Pancreas (tissue), 10 donors: ENCODE data around the gene ARRB2. TPM values are rescaled to one million over a fixed set of nuclear protein-coding genes. Genes with fewer than 3 reads are reported as not detected.

Experiments
- ATAC-seq, 4 donors: fragments of 200-7000 bp; cut with Tn5 transposase; one replicate each; pipeline versions ENCODE4 v1.8.0 to v1.9.1; 2020; ENCODE audit warnings: mild to moderate bottlenecking in 4 of 4, moderate library complexity in 4 of 4
- DNase-seq, 6 donors: peaks; one replicate each; pipeline ENCODE4 v3.0.0-alpha.2; 2020
- FAIRE-seq: peaks from 2 replicates; lab custom pipeline; 2012; peaks lifted over from hg19 to GRCh38; lab: Jason Lieb, UNC
- H3K27ac ChIP-seq, 4 donors: fragments of 200-600 bp; sonication (generic); 1 replicate in 3 of 4; 2 replicates in 1 of 4; pipeline versions ENCODE4 v1.5.0 to v1.8.0; 2020
- H3K27me3 ChIP-seq, 4 donors: fragments of 200-600 bp; one replicate each; pipeline ENCODE4 v1.8.0; 2021
- H3K36me3 ChIP-seq, 3 donors: fragments of 200-600 bp; sonication (generic) in 1 of 3; one replicate each; pipeline versions ENCODE4 v1.5.0 to v1.8.0; 2020 to 2021
- H3K4me1 ChIP-seq, 3 donors: fragments of 200-600 bp; one replicate each; pipeline ENCODE4 v1.8.0; 2021
- H3K4me3 ChIP-seq, 4 donors: fragments of 200-600 bp; sonication (generic) in 2 of 4; one replicate each; pipeline versions ENCODE4 v1.5.0 to v1.8.0; 2020 to 2021
- H3K9me3 ChIP-seq, 4 donors: fragments of 200-600 bp; one replicate each; pipeline ENCODE4 v1.8.0; 2021
- CTCF ChIP-seq, 4 donors: fragments of 200-600 bp; sonication (generic) in 3 of 4; IDR thresholded peaks; one replicate each; pipeline versions ENCODE4 v1.5.0 to v1.8.0; 2021; ENCODE audit warnings: antibody characterized with exemption in 4 of 4
- WGBS, 2 donors: extraction: QIAGEN DNeasy Blood & Tissue Kit; methylation state at CpG; one replicate each; pipeline ENCODE4 v1.1.7; 2013; 5-methylcytosine and 5-hydroxymethylcytosine counted together
- intact Hi-C, 3 donors: fragments of 100-400 bp; cut with DNase I; formaldehyde crosslinking; loops; one replicate each; pipeline versions ENCODE4 v1.11.1 to v1.14.2; 2022
- polyA plus RNA-seq, 2 donors: library from polyadenylated mRNA; stranded (reverse); fragments of 200-250 nt; gene quantifications; one replicate each; pipeline ENCODE4 v1.2.3, GENCODE V29; 2013
- total RNA-seq, 6 donors: library from RNA; stranded (reverse); fragmentation: NEBNext Ultra II Directional in 4 of 6; extraction: Animal tissue kit (Norgen Biotek cat#: 25700) in 4 of 6; gene quantifications; one replicate each; pipeline versions ENCODE4 v1.2.1 to v1.2.4, GENCODE V29; 2021 to 2023
- donor health status: healthy with polysubstance abuse.
- donor health status: DM: no; HTN: no; CAD: no; lungs with moderate emphysema.
- donor health status: DM: no; HTN: no; CAD: no.
- donor health status: control.
- donor health status: control.
- donor health status: Bipolar disorder and iron deficiency.
- donor health status: DM: yes; HTN: yes; CAD: no.
- donor health status: DM: no; HTN: no; CAD: no.
- donor health status: DM: no; HTN: no; CAD: no.
- donor health status: DM: yes; HTN: yes; CAD: no.

ARRB2 gene
- total and polyA plus RNA-seq, 8 donors, result 11.2 to 49.6 (median 19.5) TPM

GRCh38 chr17:4741544-4741943, 31.1 kb downstream of the ARRB2 start:
- H3K27ac ChIP-seq, result no peak overlapping the region
- intact Hi-C loops, result no loop called here
- FAIRE-seq (no peak), DNase-seq (no peak), ATAC-seq (no peak)
- TF ChIP-seq CTCF (IDR thresholded peaks at IDR 0.05), result no peak
- no peaks in the 10 kb centered on the region for H3K9me3 ChIP-seq
- H3K4me3 ChIP-seq, result no peak overlapping the region
- H3K36me3 ChIP-seq, result no peaks in the 10 kb centered on the region
- H3K4me1 ChIP-seq, result peaks cover 0 to 6% (median 0%) of the 10 kb centered on the region in 3 donors
- WGBS, 2 donors, result 94 to 95% methylated on average over 8 of the region's 8 CpGs
- peaks cover 0 to 7% (median 0%) of the 10 kb centered on the region in 4 donors for H3K27me3 ChIP-seq

- Histone ChIP-seq H3K9me3 (no peaks in the 10 kb centered on the region), H3K36me3 (no peaks in the 10 kb centered on the region), H3K27me3 (peaks cover 0 to 7% (median 0%) of the 10 kb centered on the region in 4 donors), H3K4me3 (no peak overlapping the region), H3K4me1 (peaks cover 0 to 6% (median 0%) of the 10 kb centered on the region in 3 donors), H3K27ac (no peak overlapping the region)
- DNase-seq, result no peak
- no peak for FAIRE-seq
- intact Hi-C loops, result no loop called here
- ATAC-seq, result no peak
- no peak for TF ChIP-seq CTCF (IDR thresholded peaks at IDR 0.05)
- WGBS, 2 donors, result 85 to 91% methylated on average over 9 of the region's 9 CpGs
Measured at GRCh38 chr17:4742133-4742532, 31.7 kb downstream of the ARRB2 start.

- Histone ChIP-seq H3K36me3 (no peaks in the 10 kb centered on the region), H3K4me3 (no peak overlapping the region), H3K9me3 (no peaks in the 10 kb centered on the region), H3K27ac (no peak overlapping the region), H3K27me3 (peaks cover 0 to 7% (median 0%) of the 10 kb centered on the region in 4 donors), H3K4me1 (peaks cover 0 to 6% (median 0%) of the 10 kb centered on the region in 3 donors)
- intact Hi-C loops, result no loop called here
- ATAC-seq (no peak), FAIRE-seq (no peak), DNase-seq (no peak)
- WGBS, 2 donors, result 84 to 88% methylated on average over 9 to 10 of the region's 10 CpGs
- TF ChIP-seq CTCF (IDR thresholded peaks at IDR 0.05), result no peak
Measured at GRCh38 chr17:4742629-4743028, 32.2 kb downstream of the ARRB2 start.

GRCh38 chr17:4743216-4743615, 32.8 kb downstream of the ARRB2 start:
- Histone ChIP-seq H3K27ac (no peak overlapping the region), H3K36me3 (no peaks in the 10 kb centered on the region), H3K4me3 (no peak overlapping the region), H3K27me3 (peaks cover 0 to 7% (median 0%) of the 10 kb centered on the region in 4 donors), H3K4me1 (peaks cover 0 to 4% (median 0%) of the 10 kb centered on the region in 3 donors), H3K9me3 (no peaks in the 10 kb centered on the region)
- ATAC-seq (no peak), DNase-seq (no peak), FAIRE-seq (no peak)
- 90% methylated on average over 8 of the region's 8 CpGs for WGBS, 2 donors
- intact Hi-C loops, result no loop called here
- no peak for TF ChIP-seq CTCF (IDR thresholded peaks at IDR 0.05)

GRCh38 chr17:4743898-4744297, 33.5 kb downstream of the ARRB2 start:
- H3K27ac ChIP-seq, result no peak overlapping the region
- no peaks in the 10 kb centered on the region for H3K36me3 ChIP-seq
- no peaks in the 10 kb centered on the region for H3K4me1 ChIP-seq
- H3K9me3 ChIP-seq, result no peaks in the 10 kb centered on the region
- intact Hi-C loops, result no loop called here
- no peak for FAIRE-seq
- no peak for TF ChIP-seq CTCF (IDR thresholded peaks at IDR 0.05)
- peaks cover 0 to 7% (median 0%) of the 10 kb centered on the region in 4 donors for H3K27me3 ChIP-seq
- DNase-seq, result no peak
- no peak for ATAC-seq
- 83 to 90% methylated on average over 9 of the region's 9 CpGs for WGBS, 2 donors
- no peak overlapping the region for H3K4me3 ChIP-seq
